Prostate gland (tissue), 2 donors: ENCODE data around the gene PCGF2. TPM values are rescaled to one million over a fixed set of nuclear protein-coding genes. Genes with fewer than 3 reads are reported as not detected.

Experiments used
- DNase-seq: peaks from one replicate; pipeline ENCODE4 v3.0.0-alpha.2; 2019; ENCODE audit warnings: low spot score
- H3K27ac ChIP-seq, 2 donors: fragments of 200-600 bp; sonication (generic); 2 replicates each; pipeline ENCODE4 v1.5.1; 2017 to 2019
- H3K27me3 ChIP-seq: fragments of 200-600 bp; sonication (generic); replicated peaks from 2 replicates; pipeline ENCODE4 v1.5.1; 2019; ENCODE audit not compliant: insufficient read depth
- H3K36me3 ChIP-seq, 2 donors: fragments of 200-600 bp; sonication (generic); 1 replicate in 1 of 2; 2 replicates in 1 of 2; pipeline versions ENCODE4 v1.5.1 to v1.8.1; 2017 to 2019
- H3K4me1 ChIP-seq: fragments of 200-600 bp; sonication (generic); replicated peaks from 2 replicates; pipeline ENCODE4 v1.5.1; 2019
- H3K4me3 ChIP-seq, 2 donors: fragments of 200-600 bp; sonication (generic); 2 replicates each; pipeline ENCODE4 v1.5.1; 2017 to 2019
- H3K9me3 ChIP-seq: fragments of 200-600 bp; sonication (generic); 2 replicates; pipeline ENCODE4 v1.5.1; 2017
- CTCF ChIP-seq, 4 experiments: fragments of 200-600 bp in 2 of 4; fragments of 450-650 bp in 2 of 4; sonication (generic) in 2 of 4; IDR thresholded peaks; 1 replicate in 3 of 4; 2 replicates in 1 of 4; pipeline ENCODE4 v1.5.1; 2016 to 2019; ENCODE audit warnings: antibody characterized with exemption in 4 of 4, mild to moderate bottlenecking in 2 of 4, moderate library complexity in 2 of 4
- POLR2A ChIP-seq: fragments of 450-650 bp; IDR thresholded peaks from one replicate; pipeline ENCODE4 v1.6.1; 2016; ENCODE audit warnings: antibody characterized with exemption, mild to moderate bottlenecking
- POLR2AphosphoS5 ChIP-seq: sonication (generic); formaldehyde crosslinking; IDR thresholded peaks from one replicate; pipeline ENCODE4 v1.6.1; 2017; ENCODE audit warnings: antibody characterized with exemption
- WGBS: methylation state at CpG from one replicate; pipeline ENCODE4 v1.1.5; 2018; 5-methylcytosine and 5-hydroxymethylcytosine counted together
- intact Hi-C: fragments of 100-400 bp; cut with DNase I; formaldehyde crosslinking; loops from one replicate; pipeline ENCODE4 v1.14.2; 2022
- total RNA-seq, 2 donors: library from RNA; depleted of rRNA; stranded (reverse); fragments of >200 nt; gene quantifications; one replicate each; pipeline ENCODE4 v1.1.0, GENCODE V29; 2016

The PCGF2 gene
- total RNA-seq, 2 donors from 2014 or later: 17.1 to 17.8 TPM

DNA sequence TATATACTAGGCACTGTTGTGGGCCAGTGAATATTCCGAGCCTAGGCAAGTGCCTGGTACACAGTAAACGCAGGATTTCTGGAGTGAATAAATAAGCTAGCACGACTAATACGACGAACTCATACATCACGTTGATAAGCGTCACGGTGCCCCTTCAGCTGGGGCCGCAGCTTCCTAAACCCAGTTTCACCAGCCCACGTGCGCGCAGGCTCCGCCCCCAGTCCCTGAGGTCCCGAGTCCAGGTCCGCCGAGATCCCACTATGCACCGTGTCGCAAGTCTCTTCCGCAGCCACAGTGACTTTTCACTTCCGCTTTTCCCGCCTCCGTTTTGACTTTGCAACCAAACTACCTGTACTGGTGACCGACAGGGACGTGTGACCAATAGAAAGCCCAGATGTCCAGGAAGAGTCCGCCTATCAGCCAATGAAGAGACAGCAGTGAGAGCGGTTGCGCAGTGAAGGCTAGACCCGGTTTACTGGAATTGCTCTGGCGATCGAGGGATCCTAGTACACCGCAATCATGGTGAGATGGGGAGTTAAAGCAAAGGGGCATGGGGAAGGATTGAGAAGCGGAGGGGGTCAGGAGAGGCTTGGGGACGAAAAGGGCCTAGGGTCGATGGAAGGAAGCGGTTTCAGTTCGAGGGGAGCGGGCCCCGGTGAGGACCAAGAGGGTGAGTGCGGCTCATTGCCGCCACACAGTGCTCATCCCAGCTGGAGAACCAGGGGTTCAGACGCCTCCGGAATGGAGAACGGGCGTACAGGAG, 4.4 kb upstream of the PCGF2 start, which contains the start of gene PSMB3:
Gene PSMB3 (plus strand): TSS at position 434 of the 763 bp plus-strand sequence. CDS start 86 bp downstream, at position 520.
- peaks cover 8% of the 10 kb centered on the region for H3K4me1 ChIP-seq

GRCh38 chr17:38751808-38752307, 3.7 kb upstream of the PCGF2 start:
- Histone ChIP-seq H3K4me3 (peak overlapping the region; percentile 90 to 99), H3K36me3 (peaks cover 0 to 8% of the 10 kb centered on the region in 2 donors), H3K27me3 (no peaks in the 10 kb centered on the region), H3K27ac (peak overlapping the region; percentile 76 to 95), H3K9me3 (no peaks in the 10 kb centered on the region), H3K4me1 (peaks cover 8% of the 10 kb centered on the region)
- TF ChIP-seq POLR2A (no peak), POLR2AphosphoS5 (peak; percentile 73), CTCF (IDR thresholded peaks at IDR 0.05) (no peak)
- intact Hi-C loops: loop anchor here (5.0 kb wide), 1 partner anchor 45 kb away; the partner anchor contains the start of gene PIP4K2B
- DNase-seq: peak; percentile 79
- WGBS: 1% methylated on average over 44 of the region's 44 CpGs

More for the DNA sequence above, 4.4 kb upstream of the PCGF2 start, which contains the start of gene PSMB3:
- under 1% methylated on average over 44 of the region's 44 CpGs for WGBS
- DNase-seq: peak; percentile 99
- Histone ChIP-seq H3K9me3 (no peaks in the 10 kb centered on the region), H3K27ac (peak within 1 kb of the TSS; percentile 76 to 95), H3K27me3 (no peaks in the 10 kb centered on the region), H3K36me3 (peaks cover 0 to 8% of the 10 kb centered on the region in 2 donors), H3K4me3 (peak within 1 kb of the TSS; percentile 90 to 99)
- peak in 1 of 4 experiments; percentile 22 for TF ChIP-seq CTCF (IDR thresholded peaks at IDR 0.05)
- peak; percentile 99 for TF ChIP-seq POLR2AphosphoS5
- TF ChIP-seq POLR2A: peak; percentile 11
- intact Hi-C loops: loop anchor here (5.0 kb wide), 1 partner anchor 45 kb away; the partner anchor contains the start of gene PIP4K2B

DNA sequence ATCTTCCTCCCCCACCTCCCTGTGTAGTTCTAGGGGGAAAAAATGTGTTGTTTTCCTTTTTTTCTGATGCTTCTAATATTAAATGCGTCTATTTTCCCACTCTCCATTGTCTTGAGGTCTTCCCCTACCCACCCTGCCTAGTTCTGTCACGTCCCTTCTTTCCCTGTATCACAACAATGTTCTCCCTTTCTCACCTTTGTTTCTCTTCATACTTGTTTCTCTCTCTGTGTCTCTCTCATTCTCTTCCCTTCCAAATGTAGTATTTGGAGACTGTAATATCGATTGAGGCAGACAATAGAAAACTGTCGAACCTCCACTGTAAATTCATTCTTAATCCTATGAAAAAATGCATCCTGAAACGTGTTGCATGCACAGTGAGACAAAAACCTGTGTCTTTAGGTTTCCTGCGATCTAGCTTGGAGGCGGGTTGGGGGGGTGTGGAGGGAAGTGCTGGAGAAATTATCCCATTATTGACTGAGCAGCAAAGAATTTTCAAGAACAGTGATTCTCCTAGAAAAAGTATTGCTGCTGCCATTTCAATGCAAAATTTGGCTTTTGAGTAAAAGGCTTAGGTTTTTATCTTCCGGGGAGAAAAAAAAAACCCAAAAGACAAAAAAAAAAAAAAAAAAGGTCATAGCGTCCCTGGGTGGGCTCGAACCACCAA, 3.1 kb upstream of the PCGF2 start:
- H3K36me3 ChIP-seq: peaks cover 0 to 5% of the 10 kb centered on the region in 2 donors
- peak overlapping the region; percentile 90 to 99 for H3K4me3 ChIP-seq
- peaks cover 13% of the 10 kb centered on the region for H3K4me1 ChIP-seq
- H3K27ac ChIP-seq: peak overlapping the region; percentile 86 to 95
- no peak for TF ChIP-seq POLR2A
- no peak for TF ChIP-seq CTCF (IDR thresholded peaks at IDR 0.05)
- no peak for TF ChIP-seq POLR2AphosphoS5
- intact Hi-C loops: loop anchor here (5.0 kb wide), 1 partner anchor 46 kb away; the partner anchor contains the start of gene PIP4K2B
- 7% methylated on average over 10 of the region's 10 CpGs for WGBS
- H3K27me3 ChIP-seq: no peaks in the 10 kb centered on the region
- no peaks in the 10 kb centered on the region for H3K9me3 ChIP-seq
- DNase-seq: no peak

DNA sequence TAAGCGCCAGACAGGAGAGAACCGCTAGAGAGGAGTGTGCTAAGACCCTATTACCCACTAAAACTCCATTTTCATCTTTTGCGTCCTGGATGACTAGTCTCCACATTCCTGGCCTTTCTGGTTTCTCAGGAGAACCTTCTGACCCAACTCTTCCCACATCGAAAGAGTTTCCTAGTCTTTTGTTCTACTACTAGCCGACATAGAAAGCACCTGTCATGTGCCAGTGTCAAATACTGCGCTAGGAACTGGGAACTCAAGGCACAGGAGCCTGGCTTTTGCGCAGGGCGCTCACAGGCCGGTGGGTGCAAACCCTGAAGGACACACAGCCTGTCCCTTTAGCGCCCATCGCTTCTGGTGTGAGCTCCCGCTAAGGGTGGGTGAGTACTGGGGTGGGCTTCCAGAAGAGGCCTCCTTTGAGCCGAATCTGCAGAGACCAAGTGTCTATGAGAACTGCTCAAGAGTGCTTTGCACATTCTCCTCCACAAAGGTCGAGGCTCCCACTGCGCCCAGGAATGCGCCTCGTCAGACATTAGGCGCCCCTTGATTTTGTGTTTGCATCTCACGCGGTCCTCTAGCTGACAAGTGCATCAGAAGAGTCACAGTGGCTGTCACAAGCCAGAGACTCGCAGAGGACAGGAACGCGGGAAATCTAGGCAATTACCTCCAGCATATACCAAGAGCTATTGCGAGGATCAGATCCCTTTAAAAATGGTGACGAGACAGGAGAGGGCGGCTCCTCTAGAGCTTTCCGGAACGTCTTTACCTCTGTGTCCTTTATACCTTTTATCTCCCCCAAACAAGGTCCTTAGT, 2.4 kb upstream of the PCGF2 start:
- no peaks in the 10 kb centered on the region for H3K36me3 ChIP-seq
- intact Hi-C loops: loop anchor here (5.0 kb wide), 1 partner anchor 47 kb away; the partner anchor contains the start of gene PIP4K2B
- peak overlapping the region; percentile 86 to 95 for H3K27ac ChIP-seq
- no peaks in the 10 kb centered on the region for H3K9me3 ChIP-seq
- WGBS: 38% methylated on average over 28 of the region's 28 CpGs
- peak overlapping the region; percentile 89 to 99 for H3K4me3 ChIP-seq
- H3K27me3 ChIP-seq: no peaks in the 10 kb centered on the region
- peaks cover 19% of the 10 kb centered on the region for H3K4me1 ChIP-seq
- DNase-seq: no peak
- TF ChIP-seq POLR2AphosphoS5 (no peak), CTCF (IDR thresholded peaks at IDR 0.05) (no peak), POLR2A (no peak)
